ENCODE results near the gene SPRYD3. TPM values are rescaled to one million over a fixed set of nuclear protein-coding genes. Genes with fewer than 3 reads are reported as not detected.

Gene SPRYD3
- total and polyA plus RNA-seq, 2 of the 4 experiments (the other 2 are of a cell fraction) = 25.6 to 27.8 TPM

Small RNA genes lying within 50 kb of the gene (microRNA-seq; reads per million reads assigned to microRNA genes)
- 0.37 to 5.2 reads per million in 2 experiments for gene MIR6757 (ENCODE audit: insufficient read depth in 1 of 2, insufficient read length in 1 of 2, unreplicated experiment in 1 of 2)

Small RNA genes lying within 50 kb of the gene (small RNA-seq; reads per million reads assigned to genes)
- gene MIR6757 = 0 reads per million in 5 experiments

Other genes with a start within 250 kb of the SPRYD3 start
- under 0.01 TPM in 1 of 2 replicates, not detected in the other for gene KRT79, start 245.1 kb downstream of the SPRYD3 start, total RNA-seq (2012; rRNA removed)
- gene KRT79, start 245.1 kb downstream of the SPRYD3 start, polyA plus RNA-seq (2012; rRNA removed) = 0.09 and 0.24 TPM in 2 replicates
- not detected in 2 replicates for gene KRT78, start 230.4 kb downstream of the SPRYD3 start, total RNA-seq (2012; rRNA removed)
- gene KRT78, start 230.4 kb downstream of the SPRYD3 start, polyA plus RNA-seq (2012; rRNA removed) = not detected in 2 replicates
- 10.9 and 14.2 TPM in 2 replicates for gene KRT8, start 174.3 kb downstream of the SPRYD3 start, total RNA-seq (2012; rRNA removed)
- 38.6 and 39.3 TPM in 2 replicates for gene KRT8, start 174.3 kb downstream of the SPRYD3 start, polyA plus RNA-seq (2012; rRNA removed)
- gene KRT18, start 130.3 kb downstream of the SPRYD3 start, total RNA-seq (2012; rRNA removed) = 465 and 488 TPM in 2 replicates
- gene KRT18, start 130.3 kb downstream of the SPRYD3 start, polyA plus RNA-seq (2012; rRNA removed) = 272 and 287 TPM in 2 replicates
- gene EIF4B, start 72.9 kb downstream of the SPRYD3 start, total RNA-seq (2012; rRNA removed) = 671 and 1,144 TPM in 2 replicates
- gene EIF4B, start 72.9 kb downstream of the SPRYD3 start, polyA plus RNA-seq (2012; rRNA removed) = 227 and 313 TPM in 2 replicates
- 10.4 and 10.6 TPM in 2 replicates for gene TNS2, start 29.3 kb downstream of the SPRYD3 start, total RNA-seq (2012; rRNA removed)
- 67.2 and 68.0 TPM in 2 replicates for gene TNS2, start 29.3 kb downstream of the SPRYD3 start, polyA plus RNA-seq (2012; rRNA removed)
- 124 and 140 TPM in 2 replicates for gene IGFBP6, start 18.3 kb upstream of the SPRYD3 start, total RNA-seq (2012; rRNA removed)
- gene IGFBP6, start 18.3 kb upstream of the SPRYD3 start, polyA plus RNA-seq (2012; rRNA removed) = 337 and 373 TPM in 2 replicates
- gene SOAT2, start 24.1 kb upstream of the SPRYD3 start, total RNA-seq (2012; rRNA removed) = under 0.01 and 0.18 TPM in 2 replicates
- 0.39 and 0.55 TPM in 2 replicates for gene SOAT2, start 24.1 kb upstream of the SPRYD3 start, polyA plus RNA-seq (2012; rRNA removed)
- 11.7 and 13.1 TPM in 2 replicates for gene ZNF740, start 101.3 kb upstream of the SPRYD3 start, total RNA-seq (2012; rRNA removed)
- 7.0 and 14.0 TPM in 2 replicates for gene ZNF740, start 101.3 kb upstream of the SPRYD3 start, polyA plus RNA-seq (2012; rRNA removed)
- gene CSAD, start 101.5 kb upstream of the SPRYD3 start, total RNA-seq (2012; rRNA removed) = 5.0 and 5.4 TPM in 2 replicates
- 39.8 and 45.6 TPM in 2 replicates for gene CSAD, start 101.5 kb upstream of the SPRYD3 start, polyA plus RNA-seq (2012; rRNA removed)
- under 0.01 and 0.18 TPM in 2 replicates for gene ITGB7, start 127.9 kb upstream of the SPRYD3 start, total RNA-seq (2012; rRNA removed)
- 0.44 and 0.60 TPM in 2 replicates for gene ITGB7, start 127.9 kb upstream of the SPRYD3 start, polyA plus RNA-seq (2012; rRNA removed)
- gene RARG, start 152.8 kb upstream of the SPRYD3 start, total RNA-seq (2012; rRNA removed) = 7.5 and 7.9 TPM in 2 replicates
- 28.6 and 30.9 TPM in 2 replicates for gene RARG, start 152.8 kb upstream of the SPRYD3 start, polyA plus RNA-seq (2012; rRNA removed)
- gene ESPL1, start 188.9 kb upstream of the SPRYD3 start, total RNA-seq (2012; rRNA removed) = 5.6 and 6.5 TPM in 2 replicates
- gene ESPL1, start 188.9 kb upstream of the SPRYD3 start, polyA plus RNA-seq (2012; rRNA removed) = 8.6 and 9.2 TPM in 2 replicates
- gene PFDN5, start 216.2 kb upstream of the SPRYD3 start, total RNA-seq (2012; rRNA removed) = 764 and 1,011 TPM in 2 replicates
- 1,210 and 1,338 TPM in 2 replicates for gene PFDN5, start 216.2 kb upstream of the SPRYD3 start, polyA plus RNA-seq (2012; rRNA removed)
- gene MYG1, start 220.3 kb upstream of the SPRYD3 start, total RNA-seq (2012; rRNA removed) = 47.2 and 49.8 TPM in 2 replicates
- gene MYG1, start 220.3 kb upstream of the SPRYD3 start, polyA plus RNA-seq (2012; rRNA removed) = 63.7 and 73.6 TPM in 2 replicates
- 37.5 and 44.6 TPM in 2 replicates for gene AAAS, start 242.2 kb upstream of the SPRYD3 start, total RNA-seq (2012; rRNA removed)
- gene AAAS, start 242.2 kb upstream of the SPRYD3 start, polyA plus RNA-seq (2012; rRNA removed) = 67.1 and 71.9 TPM in 2 replicates

Data from IMR-90 (cell line).